GM23338 (cell line): Measurements from ENCODE around the gene TMBIM6. TPM values are rescaled to one million over a fixed set of nuclear protein-coding genes. Genes with fewer than 3 reads are reported as not detected.

Source experiments
- ATAC-seq: fragments of 200-7000 bp; cut with Tn5 transposase; 3 replicates; pipeline ENCODE4 v1.9.1; 2020
- DNase-seq: peaks from one replicate; pipeline ENCODE4 v3.0.0-alpha.2; 2015; ENCODE audit warnings: low spot score
- H2AFZ ChIP-seq: fragments of 200-600 bp; sonication (generic); 2 replicates; pipeline ENCODE4 v1.8.0; 2016; ENCODE audit warnings: antibody characterized with exemption, mild to moderate bottlenecking, moderate library complexity
- H3F3A ChIP-seq: fragments of 200-600 bp; sonication (generic); replicated peaks from 2 replicates; pipeline ENCODE4 v1.8.0; 2017; ENCODE audit warnings: antibody characterized with exemption, mixed run types, low read depth
- H3K27ac ChIP-seq: fragments of 200-600 bp; sonication (generic); 2 replicates; pipeline ENCODE4 v1.6.1; 2016; ENCODE audit warnings: low read depth
- H3K27me3 ChIP-seq: fragments of 200-600 bp; sonication (generic); 2 replicates; pipeline ENCODE4 v1.8.0; 2016; ENCODE audit warnings: mild to moderate bottlenecking, mixed run types, moderate library complexity; ENCODE audit not compliant: insufficient read depth
- H3K36me3 ChIP-seq: fragments of 200-600 bp; sonication (generic); 2 replicates; pipeline ENCODE4 v1.8.0; 2016; ENCODE audit warnings: mild to moderate bottlenecking; ENCODE audit not compliant: insufficient read depth
- H3K4me1 ChIP-seq: fragments of 200-600 bp; sonication (generic); 2 replicates; pipeline ENCODE4 v1.8.0; 2016; ENCODE audit warnings: mild to moderate bottlenecking, moderate library complexity; ENCODE audit not compliant: insufficient read depth
- H3K4me2 ChIP-seq: fragments of 200-600 bp; sonication (generic); 2 replicates; pipeline ENCODE4 v1.7.1; 2017; ENCODE audit warnings: mixed run types
- H3K4me3 ChIP-seq: fragments of 200-600 bp; sonication (generic); 2 replicates; pipeline ENCODE4 v1.6.1; 2016; ENCODE audit warnings: mixed run types
- H3K79me2 ChIP-seq: fragments of 200-600 bp; sonication (generic); replicated peaks from 2 replicates; pipeline ENCODE4 v1.8.0; 2017; ENCODE audit warnings: mild to moderate bottlenecking; ENCODE audit not compliant: insufficient read depth
- H3K9me2 ChIP-seq: fragments of 200-600 bp; sonication (generic); 2 replicates; pipeline ENCODE4 v1.8.0; 2017; ENCODE audit not compliant: insufficient read depth
- H4K20me1 ChIP-seq: fragments of 200-600 bp; sonication (generic); replicated peaks from 2 replicates; pipeline ENCODE4 v1.8.0; 2017; ENCODE audit warnings: mild to moderate bottlenecking; ENCODE audit not compliant: insufficient read depth
- H3K27ac Mint-ChIP-seq: 2 replicates; pipeline ENCODE4 v1.8.0; 2020; ENCODE audit warnings: inconsistent platforms, mild to moderate bottlenecking, moderate library complexity, mixed read lengths
- H3K27me3 Mint-ChIP-seq: 3 replicates; pipeline ENCODE4 v1.8.0; 2022; ENCODE audit warnings: low read depth, mild to moderate bottlenecking, moderate library complexity, mixed read lengths, inconsistent platforms; ENCODE audit not compliant: insufficient read depth, poor library complexity
- H3K36me3 Mint-ChIP-seq: 3 replicates; pipeline ENCODE4 v1.8.0; 2021; ENCODE audit warnings: low read depth, mild to moderate bottlenecking, inconsistent platforms, moderate library complexity, mixed read lengths
- H3K4me1 Mint-ChIP-seq: 3 replicates; pipeline ENCODE4 v1.8.0; 2020; ENCODE audit warnings: mild to moderate bottlenecking, inconsistent platforms, mixed read lengths
- H3K4me3 Mint-ChIP-seq: 3 replicates; pipeline ENCODE4 v1.8.0; 2021; ENCODE audit warnings: moderate library complexity, mild to moderate bottlenecking, inconsistent platforms, mixed read lengths
- H3K9me3 Mint-ChIP-seq: 3 replicates; pipeline ENCODE4 v1.8.0; 2020; ENCODE audit warnings: moderate library complexity, mild to moderate bottlenecking, inconsistent platforms, mixed read lengths
- CREB1 ChIP-seq: fragments of 250-450 bp; sonication (Bioruptor Pico); IDR thresholded peaks from 2 replicates; pipeline ENCODE4 v1.5.0; 2020; ENCODE audit warnings: low read depth, mild to moderate bottlenecking, moderate library complexity
- EZH2 ChIP-seq: fragments of 200-600 bp; sonication (generic); IDR thresholded peaks from one replicate; pipeline ENCODE4 v1.8.0; 2017; ENCODE audit warnings: antibody characterized with exemption, mild to moderate bottlenecking, low read depth; ENCODE audit not compliant: unreplicated experiment
- EZH2phosphoT487 ChIP-seq: fragments of 200-600 bp; sonication (generic); IDR thresholded peaks from one replicate; pipeline ENCODE4 v1.8.1; 2018; ENCODE audit warnings: antibody characterized with exemption; ENCODE audit not compliant: unreplicated experiment
- NANOG ChIP-seq: IDR thresholded peaks from 2 replicates; pipeline ENCODE4 v1.6.1; 2016; ENCODE audit warnings: antibody characterized with exemption, borderline replicate concordance
- STAT1 ChIP-seq: IDR thresholded peaks from one replicate; pipeline ENCODE4 v1.6.1; 2016; ENCODE audit warnings: antibody characterized with exemption; ENCODE audit not compliant: unreplicated experiment
- ZNF114 ChIP-seq: fragments of 250-450 bp; sonication (Bioruptor Pico); IDR thresholded peaks from 2 replicates; pipeline ENCODE4 v1.5.0; 2020; ENCODE audit warnings: mild to moderate bottlenecking, moderate library complexity
- ZNF331 ChIP-seq: fragments of 250-450 bp; sonication (Bioruptor Pico); IDR thresholded peaks from 2 replicates; pipeline ENCODE4 v1.5.0; 2020; ENCODE audit warnings: low read depth, mild to moderate bottlenecking, moderate library complexity
- polyA plus RNA-seq: library from polyadenylated mRNA; unstranded; fragments of >200 nt; fragmentation: Nextera tagmentation; extraction: Ambion mirVana; gene quantifications from 2 replicates; pipeline ENCODE4 v1.2.1, GENCODE V29; 2016
- total RNA-seq: library from RNA; depleted of rRNA; stranded (reverse); fragments of >200 nt; shearing (Covaris generic); gene quantifications from 2 replicates; pipeline ENCODE4 v1.2.3, GENCODE V29; 2014
- TF ChIP-seq, protein P1 (sequence below): IDR thresholded peaks from 2 replicates; pipeline ENCODE4 v1.6.1; 2016; ENCODE audit warnings: antibody characterized with exemption
- TF ChIP-seq, protein P2 (sequence below), 2 experiments: fragments of 200-600 bp in 1 of 2; sonication (generic) in 1 of 2; conservative IDR thresholded peaks; 2 replicates each; pipeline versions ENCODE4 v1.5.1 to v1.6.1; 2016 to 2017; ENCODE audit warnings: antibody characterized with exemption in 2 of 2, low read depth in 2 of 2, mild to moderate bottlenecking in 2 of 2, moderate library complexity in 1 of 2
- TF ChIP-seq, protein P3 (sequence below): IDR thresholded peaks from one replicate; pipeline ENCODE4 v1.6.1; 2018; ENCODE audit warnings: antibody characterized with exemption; ENCODE audit not compliant: unreplicated experiment

The TMBIM6 gene
- total and polyA plus RNA-seq, 2 experiments from 2014 or later: 245 to 349 TPM

- no peak overlapping the region for H3K4me2 ChIP-seq
Observed at GRCh38 chr12:49776413-49776812, 35.1 kb downstream of the TMBIM6 start.

DNA sequence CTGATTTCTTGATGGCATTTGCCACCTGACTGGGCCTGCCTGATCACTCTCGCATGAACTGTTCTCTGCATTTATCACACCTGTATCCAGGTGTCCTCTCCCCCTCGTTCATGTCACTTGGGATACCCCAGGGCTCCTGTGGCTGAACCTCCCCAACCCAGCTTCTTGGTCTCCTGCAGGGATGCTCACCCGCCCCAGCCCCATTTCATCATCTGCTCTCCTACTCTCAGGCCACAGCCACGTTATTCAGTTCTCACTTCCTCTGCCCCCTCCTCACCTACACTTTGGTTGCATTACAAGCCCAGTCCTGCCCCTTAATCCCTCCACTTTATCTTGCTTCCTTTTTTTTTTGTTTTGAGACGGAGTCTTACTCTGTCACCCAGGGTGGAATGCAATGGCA is 35.5 kb downstream of the TMBIM6 start:
- H3K4me1 ChIP-seq: no peaks in the 10 kb centered on the region
- no peaks in the 10 kb centered on the region for H3F3A ChIP-seq
- ATAC-seq: no peak
- Mint-ChIP-seq H3K4me3 (no peak overlapping the region; the same call in 2 of the 3 replicates), H3K27me3 (peaks cover 18% of the 10 kb centered on the region), H3K9me3 (no peaks in the 10 kb centered on the region; the same call in 2 of the 3 replicates), H3K27ac (no peak overlapping the region), H3K36me3 (no peaks in the 10 kb centered on the region), H3K4me1 (peaks cover 12% of the 10 kb centered on the region)
- DNase-seq: no peak
- H2AFZ ChIP-seq: no peak overlapping the region
- no peak overlapping the region for H3K27ac ChIP-seq
- no peaks in the 10 kb centered on the region for H3K9me2 ChIP-seq
- H3K27me3 ChIP-seq: no peaks in the 10 kb centered on the region
- no peaks in the 10 kb centered on the region for H3K36me3 ChIP-seq
- no peak overlapping the region for H3K4me2 ChIP-seq
- no peaks in the 10 kb centered on the region for H4K20me1 ChIP-seq
- no peaks in the 10 kb centered on the region for H3K79me2 ChIP-seq
- H3K4me3 ChIP-seq: no peak overlapping the region
- no peak for TF ChIP-seq EZH2
- TF ChIP-seq EZH2phosphoT487: no peak
- no peak for TF ChIP-seq NANOG
- TF ChIP-seq ZNF114: no peak
- TF ChIP-seq, protein P1, sequence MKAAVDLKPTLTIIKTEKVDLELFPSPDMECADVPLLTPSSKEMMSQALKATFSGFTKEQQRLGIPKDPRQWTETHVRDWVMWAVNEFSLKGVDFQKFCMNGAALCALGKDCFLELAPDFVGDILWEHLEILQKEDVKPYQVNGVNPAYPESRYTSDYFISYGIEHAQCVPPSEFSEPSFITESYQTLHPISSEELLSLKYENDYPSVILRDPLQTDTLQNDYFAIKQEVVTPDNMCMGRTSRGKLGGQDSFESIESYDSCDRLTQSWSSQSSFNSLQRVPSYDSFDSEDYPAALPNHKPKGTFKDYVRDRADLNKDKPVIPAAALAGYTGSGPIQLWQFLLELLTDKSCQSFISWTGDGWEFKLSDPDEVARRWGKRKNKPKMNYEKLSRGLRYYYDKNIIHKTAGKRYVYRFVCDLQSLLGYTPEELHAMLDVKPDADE: no peak
- TF ChIP-seq, protein P2, sequence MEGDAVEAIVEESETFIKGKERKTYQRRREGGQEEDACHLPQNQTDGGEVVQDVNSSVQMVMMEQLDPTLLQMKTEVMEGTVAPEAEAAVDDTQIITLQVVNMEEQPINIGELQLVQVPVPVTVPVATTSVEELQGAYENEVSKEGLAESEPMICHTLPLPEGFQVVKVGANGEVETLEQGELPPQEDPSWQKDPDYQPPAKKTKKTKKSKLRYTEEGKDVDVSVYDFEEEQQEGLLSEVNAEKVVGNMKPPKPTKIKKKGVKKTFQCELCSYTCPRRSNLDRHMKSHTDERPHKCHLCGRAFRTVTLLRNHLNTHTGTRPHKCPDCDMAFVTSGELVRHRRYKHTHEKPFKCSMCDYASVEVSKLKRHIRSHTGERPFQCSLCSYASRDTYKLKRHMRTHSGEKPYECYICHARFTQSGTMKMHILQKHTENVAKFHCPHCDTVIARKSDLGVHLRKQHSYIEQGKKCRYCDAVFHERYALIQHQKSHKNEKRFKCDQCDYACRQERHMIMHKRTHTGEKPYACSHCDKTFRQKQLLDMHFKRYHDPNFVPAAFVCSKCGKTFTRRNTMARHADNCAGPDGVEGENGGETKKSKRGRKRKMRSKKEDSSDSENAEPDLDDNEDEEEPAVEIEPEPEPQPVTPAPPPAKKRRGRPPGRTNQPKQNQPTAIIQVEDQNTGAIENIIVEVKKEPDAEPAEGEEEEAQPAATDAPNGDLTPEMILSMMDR (conservative IDR thresholded peaks at IDR 0.05; ENCODE audit: low read depth in 2 of 2): no peak
- TF ChIP-seq STAT1: no peak
- TF ChIP-seq ZNF331 (CRISPR knock-in tag): no peak
- no peak for TF ChIP-seq CREB1

More at GRCh38 chr12:49776413-49776812, 35.1 kb downstream of the TMBIM6 start:
- DNase-seq (peak; percentile 86), ATAC-seq (peak; percentile 91)
- Mint-ChIP-seq H3K9me3 (no peaks in the 10 kb centered on the region; the same call in 2 of the 3 replicates), H3K27ac (no peak overlapping the region), H3K36me3 (no peaks in the 10 kb centered on the region), H3K27me3 (peaks cover 18% of the 10 kb centered on the region), H3K4me3 (no peak overlapping the region), H3K4me1 (peaks cover 12% of the 10 kb centered on the region)
- Histone ChIP-seq H3K27me3 (no peaks in the 10 kb centered on the region), H3K4me1 (no peaks in the 10 kb centered on the region), H3K79me2 (no peaks in the 10 kb centered on the region), H3F3A (no peaks in the 10 kb centered on the region), H3K4me3 (no peak overlapping the region), H3K9me2 (no peaks in the 10 kb centered on the region), H3K36me3 (no peaks in the 10 kb centered on the region), H3K27ac (no peak overlapping the region), H4K20me1 (no peaks in the 10 kb centered on the region), H2AFZ (no peak overlapping the region)
- TF ChIP-seq ZNF331 (CRISPR knock-in tag): no peak
- no peak for TF ChIP-seq STAT1
- TF ChIP-seq, protein P2 (conservative IDR thresholded peaks at IDR 0.05; ENCODE audit: low read depth in 2 of 2): peak; percentile 81 to 99
- TF ChIP-seq EZH2: no peak
- TF ChIP-seq, protein P3, sequence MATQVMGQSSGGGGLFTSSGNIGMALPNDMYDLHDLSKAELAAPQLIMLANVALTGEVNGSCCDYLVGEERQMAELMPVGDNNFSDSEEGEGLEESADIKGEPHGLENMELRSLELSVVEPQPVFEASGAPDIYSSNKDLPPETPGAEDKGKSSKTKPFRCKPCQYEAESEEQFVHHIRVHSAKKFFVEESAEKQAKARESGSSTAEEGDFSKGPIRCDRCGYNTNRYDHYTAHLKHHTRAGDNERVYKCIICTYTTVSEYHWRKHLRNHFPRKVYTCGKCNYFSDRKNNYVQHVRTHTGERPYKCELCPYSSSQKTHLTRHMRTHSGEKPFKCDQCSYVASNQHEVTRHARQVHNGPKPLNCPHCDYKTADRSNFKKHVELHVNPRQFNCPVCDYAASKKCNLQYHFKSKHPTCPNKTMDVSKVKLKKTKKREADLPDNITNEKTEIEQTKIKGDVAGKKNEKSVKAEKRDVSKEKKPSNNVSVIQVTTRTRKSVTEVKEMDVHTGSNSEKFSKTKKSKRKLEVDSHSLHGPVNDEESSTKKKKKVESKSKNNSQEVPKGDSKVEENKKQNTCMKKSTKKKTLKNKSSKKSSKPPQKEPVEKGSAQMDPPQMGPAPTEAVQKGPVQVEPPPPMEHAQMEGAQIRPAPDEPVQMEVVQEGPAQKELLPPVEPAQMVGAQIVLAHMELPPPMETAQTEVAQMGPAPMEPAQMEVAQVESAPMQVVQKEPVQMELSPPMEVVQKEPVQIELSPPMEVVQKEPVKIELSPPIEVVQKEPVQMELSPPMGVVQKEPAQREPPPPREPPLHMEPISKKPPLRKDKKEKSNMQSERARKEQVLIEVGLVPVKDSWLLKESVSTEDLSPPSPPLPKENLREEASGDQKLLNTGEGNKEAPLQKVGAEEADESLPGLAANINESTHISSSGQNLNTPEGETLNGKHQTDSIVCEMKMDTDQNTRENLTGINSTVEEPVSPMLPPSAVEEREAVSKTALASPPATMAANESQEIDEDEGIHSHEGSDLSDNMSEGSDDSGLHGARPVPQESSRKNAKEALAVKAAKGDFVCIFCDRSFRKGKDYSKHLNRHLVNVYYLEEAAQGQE: no peak
